GM12801 (cell line): ENCODE measurements around the gene POC1A.

ENCODE experiments used
- CTCF ChIP-seq: IDR thresholded peaks from one replicate; pipeline ENCODE4 v1.5.1; 2011; ENCODE audit warnings: control low read depth; ENCODE audit not compliant: insufficient read length; ENCODE audit errors: extremely low read depth

Gene POC1A

GRCh38 chr3:52063026-52063723, 91.0 kb downstream of the POC1A start:
- no peak for TF ChIP-seq CTCF

- no peak for TF ChIP-seq CTCF
Observed at GRCh38 chr3:52062505-52062904, 91.7 kb downstream of the POC1A start.

GRCh38 chr3:52061121-52061910, 92.9 kb downstream of the POC1A start:
- TF ChIP-seq CTCF: no peak

- TF ChIP-seq CTCF: no peak
Observed at GRCh38 chr3:52059781-52060180, 94.4 kb downstream of the POC1A start.

- no peak for TF ChIP-seq CTCF
Observed at GRCh38 chr3:52057812-52058495, 96.3 kb downstream of the POC1A start.

- TF ChIP-seq CTCF: no peak
Observed at GRCh38 chr3:52056968-52057811, 97.0 kb downstream of the POC1A start.

GRCh38 chr3:52056521-52056967, 97.7 kb downstream of the POC1A start, which contains the start of gene DUSP7:
DUSP7 (minus strand) TSS chr3:52056571; CDS start chr3:52056366, 205 bp downstream.
- no peak for TF ChIP-seq CTCF
